Measurements from ENCODE around the gene BAZ2A.

GRCh38 chr12:56565510-56566101 lies 64.5 kb downstream of the BAZ2A start:
- no peak for TF ChIP-seq POLR2A (IDR thresholded peaks at IDR 0.05; ENCODE audit: low read depth, low read length)
- no peak for TF ChIP-seq POLR2AphosphoS5 (IDR thresholded peaks at IDR 0.05; ENCODE audit: low read depth, low read length)
